Measurements from ENCODE around the gene ACOT9. TPM values are rescaled to one million over a fixed set of nuclear protein-coding genes. Genes with fewer than 3 reads are reported as not detected.

The ACOT9 gene
- total and polyA plus RNA-seq, 10 of the 15 experiments (the other 5 are each of a cell fraction or from before 2014, with no cell fraction given) = 17.4 to 42.5 (median 23.3) TPM

DNA sequence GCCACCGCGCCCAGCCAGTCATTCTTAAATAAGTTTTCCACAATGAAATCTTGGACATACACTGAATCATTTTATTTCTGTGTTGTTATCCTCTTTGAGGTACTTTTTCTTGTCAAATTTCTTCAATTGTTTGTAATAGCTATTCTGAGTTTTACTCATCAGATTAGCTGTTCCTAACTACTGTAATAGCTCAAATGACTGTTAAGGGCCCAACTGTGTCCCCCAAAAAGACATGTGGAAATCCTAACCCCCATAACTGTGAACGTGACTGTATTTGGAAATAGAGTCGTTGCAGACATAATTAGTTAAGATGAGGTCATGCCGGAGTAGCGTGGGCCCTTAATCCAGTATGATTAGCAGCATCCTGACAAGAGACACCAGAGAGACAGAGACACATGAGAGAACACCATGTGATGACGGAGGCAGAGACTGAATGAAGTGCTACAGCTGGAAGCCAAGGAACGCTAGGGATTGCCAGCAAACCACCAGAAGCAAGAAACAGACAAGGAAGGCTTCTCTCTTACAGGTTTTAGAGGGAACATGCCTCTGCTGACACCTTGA lies 22.9 kb downstream of the ACOT9 start:
- no peak for TF ChIP-seq TARDBP (IDR thresholded peaks at IDR 0.05; ENCODE audit: borderline replicate concordance)
- TF ChIP-seq JUNB (IDR thresholded peaks at IDR 0.05) = no peak
- TF ChIP-seq KDM1A (IDR thresholded peaks at IDR 0.05; ENCODE audit: borderline replicate concordance) = no peak
- no peak for TF ChIP-seq EED (IDR thresholded peaks at IDR 0.05; ENCODE audit: low read depth)
- no peak for TF ChIP-seq TCF7 (IDR thresholded peaks at IDR 0.05; ENCODE audit: borderline replicate concordance)
- TF ChIP-seq BMI1 (IDR thresholded peaks at IDR 0.05; ENCODE audit: borderline replicate concordance) = no peak
- no peak for TF ChIP-seq ZNF274 (IDR thresholded peaks at IDR 0.05; ENCODE audit: insufficient read depth, insufficient read length)
- no peak for TF ChIP-seq TBL1XR1 (IDR thresholded peaks at IDR 0.05; ENCODE audit: low read depth, low read length)
- TF ChIP-seq NBN (IDR thresholded peaks at IDR 0.05) = no peak
- TF ChIP-seq, protein P1, sequence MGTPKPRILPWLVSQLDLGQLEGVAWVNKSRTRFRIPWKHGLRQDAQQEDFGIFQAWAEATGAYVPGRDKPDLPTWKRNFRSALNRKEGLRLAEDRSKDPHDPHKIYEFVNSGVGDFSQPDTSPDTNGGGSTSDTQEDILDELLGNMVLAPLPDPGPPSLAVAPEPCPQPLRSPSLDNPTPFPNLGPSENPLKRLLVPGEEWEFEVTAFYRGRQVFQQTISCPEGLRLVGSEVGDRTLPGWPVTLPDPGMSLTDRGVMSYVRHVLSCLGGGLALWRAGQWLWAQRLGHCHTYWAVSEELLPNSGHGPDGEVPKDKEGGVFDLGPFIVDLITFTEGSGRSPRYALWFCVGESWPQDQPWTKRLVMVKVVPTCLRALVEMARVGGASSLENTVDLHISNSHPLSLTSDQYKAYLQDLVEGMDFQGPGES (IDR thresholded peaks at IDR 0.05) = no peak
- TF ChIP-seq, protein P2, sequence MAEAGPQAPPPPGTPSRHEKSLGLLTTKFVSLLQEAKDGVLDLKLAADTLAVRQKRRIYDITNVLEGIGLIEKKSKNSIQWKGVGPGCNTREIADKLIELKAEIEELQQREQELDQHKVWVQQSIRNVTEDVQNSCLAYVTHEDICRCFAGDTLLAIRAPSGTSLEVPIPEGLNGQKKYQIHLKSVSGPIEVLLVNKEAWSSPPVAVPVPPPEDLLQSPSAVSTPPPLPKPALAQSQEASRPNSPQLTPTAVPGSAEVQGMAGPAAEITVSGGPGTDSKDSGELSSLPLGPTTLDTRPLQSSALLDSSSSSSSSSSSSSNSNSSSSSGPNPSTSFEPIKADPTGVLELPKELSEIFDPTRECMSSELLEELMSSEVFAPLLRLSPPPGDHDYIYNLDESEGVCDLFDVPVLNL (IDR thresholded peaks at IDR 0.05; ENCODE audit: low read depth, low read length) = no peak
- TF ChIP-seq ASH2L (IDR thresholded peaks at IDR 0.05; ENCODE audit: borderline replicate concordance, low read depth) = no peak
- H3K4me2 ChIP-seq (ENCODE audit: control insufficient read depth, insufficient read depth) = no peak overlapping the region
- ChIA-PET SMC1A (ENCODE audit: uncharacterized antibody, unreplicated experiment) (interaction anchor here (1.4 kb wide), 1 partner anchor 10 kb away, joined by 3 read pairs; no protein-coding TSS in a partner anchor), CTCF (interaction anchor here (0.9 kb wide), 1 partner anchor 182 kb away, joined by 5 read pairs; no protein-coding TSS in a partner anchor), RAD21 (ENCODE audit: unreplicated experiment) (interaction anchor here (0.6 to 0.9 kb wide), 2 partner anchors 15 to 93 kb away, joined by 3 read pairs; no protein-coding TSS in a partner anchor), POLR2A (no interaction called here)
- no peaks in the 10 kb centered on the region for H3K36me3 ChIP-seq (ENCODE audit: control insufficient read depth in 2 of 2, insufficient read depth in 2 of 2, low read length in 1 of 2)
- FAIRE-seq = no peak
- intact Hi-C loops (cut with micrococcal nuclease; ENCODE audit: unreplicated experiment) (no loop called here), in situ Hi-C loops (cut with MboI) (no loop called here)
- H3K79me2 ChIP-seq (ENCODE audit: control insufficient read depth, insufficient read depth, low read length) = no peaks in the 10 kb centered on the region
- no peaks in the 10 kb centered on the region for H3K4me1 ChIP-seq (ENCODE audit: control insufficient read depth, insufficient read depth, low read length)
- no peak overlapping the region for H3K27ac ChIP-seq (ENCODE audit: control insufficient read depth, insufficient read depth)
- WGBS (ENCODE audit: insufficient coverage, insufficient replicate concordance, low lambda C conversion rate, missing lambda C conversion rate) = 47% methylated on average over 8 of the region's 8 CpGs
- no peak overlapping the region for H3K9ac ChIP-seq (ENCODE audit: control insufficient read depth, insufficient read depth, low read length)
- no peaks in the 10 kb centered on the region for H3K27me3 ChIP-seq (replicated peaks in 1 of 2; ENCODE audit: control insufficient read depth in 2 of 2, insufficient read depth in 2 of 2, low read length in 1 of 2)
- no peak overlapping the region for H2AFZ ChIP-seq (ENCODE audit: control insufficient read depth, low read depth, low read length)
- H3K9me3 ChIP-seq (replicated peaks; ENCODE audit: control insufficient read depth, insufficient read depth, low read length) = no peaks in the 10 kb centered on the region
- H4K20me1 ChIP-seq (ENCODE audit: control insufficient read depth, insufficient read depth) = no peaks in the 10 kb centered on the region
- no peak for ATAC-seq
- H3K4me3 ChIP-seq = no peak overlapping the region
- no TSS peak for BruUV-seq (replicated peaks)
- no peak for DNase-seq (ENCODE audit: low read depth, low spot score)

Data from GM12878 (cell line).